ENCODE results near the gene TET2.

The TET2 gene

GRCh38 chr4:105146276-105147015 lies at the start of gene TET2:
TET2 (plus strand) TSS chr4:105146876; CDS start chr4:105233943, 87,067 bp downstream.
- peak; percentile 39 for DNase-seq (ENCODE audit: low spot score)

- no peak for DNase-seq (ENCODE audit: low spot score)
Observed at GRCh38 chr4:105102016-105102415, 44.7 kb upstream of the TET2 start.

- DNase-seq (ENCODE audit: low spot score): no peak
Observed at GRCh38 chr4:105106426-105106825, 40.2 kb upstream of the TET2 start.

- no peak for DNase-seq (ENCODE audit: low spot score)
Observed at GRCh38 chr4:105107095-105107856, 39.4 kb upstream of the TET2 start.

- DNase-seq (ENCODE audit: low spot score): no peak
Observed at GRCh38 chr4:105108971-105109370, 37.7 kb upstream of the TET2 start.

GRCh38 chr4:105112274-105112673 lies 34.4 kb upstream of the TET2 start:
- DNase-seq (ENCODE audit: low spot score): no peak

GRCh38 chr4:105113800-105114199 lies 32.9 kb upstream of the TET2 start:
- no peak for DNase-seq (ENCODE audit: low spot score)

GRCh38 chr4:105116616-105117319 lies 29.9 kb upstream of the TET2 start:
- DNase-seq (ENCODE audit: low spot score): no peak

- no peak for DNase-seq (ENCODE audit: low spot score)
Observed at GRCh38 chr4:105119356-105119755, 27.3 kb upstream of the TET2 start.

GRCh38 chr4:105120626-105121025 lies 26.1 kb upstream of the TET2 start:
- no peak for DNase-seq (ENCODE audit: low spot score)

- DNase-seq (ENCODE audit: low spot score): no peak
Observed at GRCh38 chr4:105122350-105122749, 24.3 kb upstream of the TET2 start.

GRCh38 chr4:105126311-105127169 lies 20.1 kb upstream of the TET2 start:
- DNase-seq (ENCODE audit: low spot score): no peak

- no peak for DNase-seq (ENCODE audit: low spot score)
Observed at GRCh38 chr4:105127170-105127445, 19.6 kb upstream of the TET2 start.

- no peak for DNase-seq (ENCODE audit: low spot score)
Observed at GRCh38 chr4:105128208-105128607, 18.5 kb upstream of the TET2 start.

GRCh38 chr4:105129286-105130040 lies 17.2 kb upstream of the TET2 start:
- DNase-seq (ENCODE audit: low spot score): no peak

GRCh38 chr4:105130945-105131344 lies 15.7 kb upstream of the TET2 start:
- DNase-seq (ENCODE audit: low spot score): no peak

GRCh38 chr4:105133976-105134375 lies 12.7 kb upstream of the TET2 start:
- DNase-seq (ENCODE audit: low spot score): no peak

- no peak for DNase-seq (ENCODE audit: low spot score)
Observed at GRCh38 chr4:105135785-105136184, 10.9 kb upstream of the TET2 start.

GRCh38 chr4:105137121-105137875 lies 9.4 kb upstream of the TET2 start:
- DNase-seq (ENCODE audit: low spot score): no peak

- no peak for DNase-seq (ENCODE audit: low spot score)
Observed at GRCh38 chr4:105139646-105140045, 7.0 kb upstream of the TET2 start.
